Trophoblast cell (in vitro differentiated cells and primary cell): Measurements from ENCODE around the gene DISC1.
A peak's percentile ranks its signal among the peaks of the same experiment; 100 is the strongest.

Source experiments
- DNase-seq, 2 donors: peaks; one replicate each; pipeline ENCODE4 v3.0.0-alpha.2; 2016
- H2AFZ ChIP-seq: 2 replicates; pipeline ENCODE4 v1.6.1; 2013; ENCODE audit warnings: low read length, moderate library complexity, mild to moderate bottlenecking; ENCODE audit not compliant: insufficient read depth, poor library complexity
- H2AK5ac ChIP-seq: 2 replicates; pipeline ENCODE4 v1.6.1; 2013; ENCODE audit warnings: mild to moderate bottlenecking, low read length
- H2BK120ac ChIP-seq: 2 replicates; pipeline ENCODE4 v1.6.1; 2013; ENCODE audit warnings: low read length, mild to moderate bottlenecking, moderate library complexity; ENCODE audit not compliant: insufficient read depth, poor library complexity
- H2BK12ac ChIP-seq: 2 replicates; pipeline ENCODE4 v1.6.1; 2013; ENCODE audit warnings: mild to moderate bottlenecking, low read length, moderate library complexity
- H2BK5ac ChIP-seq: 2 replicates; pipeline ENCODE4 v1.6.1; 2013; ENCODE audit warnings: low read length, low read depth, moderate library complexity, mild to moderate bottlenecking; ENCODE audit not compliant: poor library complexity
- H3K14ac ChIP-seq: 2 replicates; pipeline ENCODE4 v1.6.1; 2013; ENCODE audit warnings: mild to moderate bottlenecking, low read length
- H3K18ac ChIP-seq: 2 replicates; pipeline ENCODE4 v1.6.1; 2013; ENCODE audit warnings: mild to moderate bottlenecking, low read length
- H3K23ac ChIP-seq: 2 replicates; pipeline ENCODE4 v1.6.1; 2013; ENCODE audit warnings: low read length
- H3K27ac ChIP-seq: 2 replicates; pipeline ENCODE4 v1.5.1; 2013; ENCODE audit warnings: low read depth, mild to moderate bottlenecking, inconsistent platforms, low read length, moderate library complexity
- H3K27me3 ChIP-seq: 2 replicates; pipeline ENCODE4 v1.6.1; 2013; ENCODE audit warnings: inconsistent platforms, mild to moderate bottlenecking, low read length, moderate library complexity; ENCODE audit not compliant: insufficient read depth
- H3K36me3 ChIP-seq, 2 experiments: 1 replicate in 1 of 2; 2 replicates in 1 of 2; pipeline ENCODE4 v1.6.1; 2013; ENCODE audit warnings: low read length in 2 of 2, mild to moderate bottlenecking in 2 of 2, moderate library complexity in 1 of 2; ENCODE audit not compliant: insufficient read depth in 2 of 2, control insufficient read depth in 1 of 2
- H3K4ac ChIP-seq: 2 replicates; pipeline ENCODE4 v1.6.1; 2013; ENCODE audit warnings: low read depth, mild to moderate bottlenecking, low read length, moderate library complexity
- H3K4me1 ChIP-seq, 2 experiments: 1 replicate in 1 of 2; 2 replicates in 1 of 2; pipeline ENCODE4 v1.6.1; 2013; ENCODE audit warnings: low read length in 2 of 2, mild to moderate bottlenecking in 2 of 2, moderate library complexity in 1 of 2; ENCODE audit not compliant: insufficient read depth in 2 of 2, control insufficient read depth in 1 of 2
- H3K4me2 ChIP-seq: 2 replicates; pipeline ENCODE4 v1.6.1; 2013; ENCODE audit warnings: inconsistent platforms, mild to moderate bottlenecking, low read length, moderate library complexity
- H3K4me3 ChIP-seq: 2 replicates; pipeline ENCODE4 v1.5.1; 2013; ENCODE audit warnings: mild to moderate bottlenecking, low read depth, low read length, inconsistent platforms
- H3K79me1 ChIP-seq: one replicate; pipeline ENCODE4 v1.6.1; 2013; ENCODE audit warnings: low read length
- H3K79me2 ChIP-seq: 2 replicates; pipeline ENCODE4 v1.6.1; 2013; ENCODE audit warnings: low read length, mild to moderate bottlenecking; ENCODE audit not compliant: control insufficient read depth, insufficient read depth, poor library complexity
- H3K9ac ChIP-seq: 2 replicates; pipeline ENCODE4 v1.6.1; 2013; ENCODE audit warnings: mild to moderate bottlenecking, low read length
- H3K9me3 ChIP-seq: 2 replicates; pipeline ENCODE4 v1.6.1; 2013; ENCODE audit warnings: low read depth, mild to moderate bottlenecking, control low read depth, inconsistent platforms, low read length; ENCODE audit not compliant: insufficient read depth
- H4K12ac ChIP-seq: 2 replicates; pipeline ENCODE4 v1.6.1; 2013; ENCODE audit warnings: low read depth, mild to moderate bottlenecking, low read length, moderate library complexity
- H4K8ac ChIP-seq: 2 replicates; pipeline ENCODE4 v1.6.1; 2013; ENCODE audit warnings: low read depth, mild to moderate bottlenecking, low read length, moderate library complexity
- H4K91ac ChIP-seq: one replicate; pipeline ENCODE4 v1.6.1; 2013; ENCODE audit warnings: low read depth, mild to moderate bottlenecking, low read length, moderate library complexity
- WGBS: extraction: QIAGEN DNeasy Blood & Tissue Kit; methylation state at CpG from one replicate; pipeline ENCODE4 v1.1.7; 2013; ENCODE audit warnings: missing lambda C conversion rate; ENCODE audit not compliant: insufficient read length, insufficient coverage; ENCODE audit errors: extremely low coverage; 5-methylcytosine and 5-hydroxymethylcytosine counted together

DISC1 gene

DNA sequence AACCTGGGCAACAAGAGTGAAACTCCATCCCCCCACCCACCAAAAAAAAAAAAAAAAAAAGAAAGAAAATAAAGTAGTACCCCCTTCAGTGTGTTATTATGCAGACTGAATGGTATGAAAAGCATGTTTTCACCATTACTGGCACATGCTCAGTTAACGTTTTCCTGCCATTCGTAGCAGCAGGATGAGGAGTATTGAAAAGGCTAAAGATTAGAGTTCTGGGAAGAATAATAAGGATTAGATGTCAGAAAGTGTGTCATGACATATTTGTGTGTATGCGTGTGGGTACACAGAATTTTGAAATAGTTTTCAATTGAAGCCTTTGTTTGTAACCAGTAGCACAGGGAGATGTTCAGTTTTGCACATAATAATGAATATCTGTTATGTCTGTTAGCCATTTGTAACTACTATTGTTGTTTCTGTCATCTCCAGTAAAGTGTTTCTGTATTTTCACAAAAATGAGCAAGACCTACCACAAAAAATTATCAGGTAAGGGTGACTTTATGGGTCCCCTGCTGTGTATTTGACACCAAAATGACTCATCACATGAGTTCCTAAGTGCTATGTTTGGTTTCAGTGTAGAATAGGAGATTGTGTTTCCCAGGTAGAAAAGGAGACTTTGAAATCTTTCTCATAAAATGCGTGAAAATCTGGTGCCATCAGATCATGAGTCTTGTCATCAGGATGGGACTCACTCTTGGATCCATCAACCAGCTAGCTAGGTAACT lies 358.9 kb downstream of the DISC1 start:
- DNase-seq, result no peak
- H3K4me2 ChIP-seq, result no peak overlapping the region
- H3K79me2 ChIP-seq, result no peaks in the 10 kb centered on the region
- no peak overlapping the region for H4K8ac ChIP-seq
- H3K4me3 ChIP-seq, result no peak overlapping the region
- no peaks in the 10 kb centered on the region for H3K9me3 ChIP-seq
- no peaks in the 10 kb centered on the region for H3K79me1 ChIP-seq
- no peak overlapping the region for H2BK120ac ChIP-seq
- H3K14ac ChIP-seq, result no peak overlapping the region
- H4K91ac ChIP-seq, result no peak overlapping the region
- no peak overlapping the region for H3K18ac ChIP-seq
- H3K27ac ChIP-seq, result no peak overlapping the region
- H3K23ac ChIP-seq, result no peak overlapping the region
- no peak overlapping the region for H2BK5ac ChIP-seq
- no peak overlapping the region for H2AK5ac ChIP-seq
- no peak overlapping the region for H3K4ac ChIP-seq
- WGBS, result no CpG with 5 or more reads among the region's 4 CpGs
- H3K9ac ChIP-seq, result no peak overlapping the region
- H3K36me3 ChIP-seq, result peaks cover 0 to 2% of the 10 kb centered on the region in 2 experiments
- H2AFZ ChIP-seq, result no peak overlapping the region
- no peak overlapping the region for H4K12ac ChIP-seq
- no peaks in the 10 kb centered on the region for H3K4me1 ChIP-seq
- H2BK12ac ChIP-seq, result no peak overlapping the region
- no peaks in the 10 kb centered on the region for H3K27me3 ChIP-seq

- Histone ChIP-seq H3K4me3 (no peak overlapping the region), H2BK12ac (no peak overlapping the region), H3K27ac (no peak overlapping the region), H3K79me1 (no peaks in the 10 kb centered on the region), H4K12ac (no peak overlapping the region), H2AK5ac (no peak overlapping the region), H3K27me3 (no peaks in the 10 kb centered on the region), H4K8ac (no peak overlapping the region), H3K14ac (no peak overlapping the region), H3K9ac (no peak overlapping the region), H2BK5ac (no peak overlapping the region), H3K36me3 (peaks cover 0 to 2% of the 10 kb centered on the region in 2 experiments), H3K4me2 (no peak overlapping the region), H4K91ac (no peak overlapping the region), H3K4ac (no peak overlapping the region), H3K4me1 (no peaks in the 10 kb centered on the region), H3K23ac (no peak overlapping the region), H3K18ac (no peak overlapping the region), H3K79me2 (no peaks in the 10 kb centered on the region), H2BK120ac (no peak overlapping the region), H3K9me3 (no peaks in the 10 kb centered on the region), H2AFZ (no peak overlapping the region)
- no CpG with 5 or more reads among the region's 8 CpGs for WGBS
- peak; percentile 20 to 37 for DNase-seq
These were observed 360.2 kb downstream of the DISC1 start for GRCh38 chr1:231986631-231987336.

- no peaks in the 10 kb centered on the region for H3K4me1 ChIP-seq
- no peak overlapping the region for H4K8ac ChIP-seq
- no CpG with 5 or more reads among the region's 5 CpGs for WGBS
- no peak overlapping the region for H4K12ac ChIP-seq
- no peak overlapping the region for H3K14ac ChIP-seq
- H2AFZ ChIP-seq, result no peak overlapping the region
- H3K79me1 ChIP-seq, result no peaks in the 10 kb centered on the region
- H2BK12ac ChIP-seq, result no peak overlapping the region
- H3K9ac ChIP-seq, result no peak overlapping the region
- H3K79me2 ChIP-seq, result no peaks in the 10 kb centered on the region
- no peak overlapping the region for H3K27ac ChIP-seq
- H4K91ac ChIP-seq, result no peak overlapping the region
- no peak for DNase-seq
- no peak overlapping the region for H3K4me2 ChIP-seq
- H3K4ac ChIP-seq, result no peak overlapping the region
- H3K4me3 ChIP-seq, result no peak overlapping the region
- H3K23ac ChIP-seq, result no peak overlapping the region
- H2AK5ac ChIP-seq, result no peak overlapping the region
- H2BK120ac ChIP-seq, result no peak overlapping the region
- H3K36me3 ChIP-seq, result peaks cover 0 to 2% of the 10 kb centered on the region in 2 experiments
- H2BK5ac ChIP-seq, result no peak overlapping the region
- H3K18ac ChIP-seq, result no peak overlapping the region
- no peaks in the 10 kb centered on the region for H3K9me3 ChIP-seq
- no peaks in the 10 kb centered on the region for H3K27me3 ChIP-seq
These were observed 363.8 kb downstream of the DISC1 start for GRCh38 chr1:231990388-231990787.

DNA sequence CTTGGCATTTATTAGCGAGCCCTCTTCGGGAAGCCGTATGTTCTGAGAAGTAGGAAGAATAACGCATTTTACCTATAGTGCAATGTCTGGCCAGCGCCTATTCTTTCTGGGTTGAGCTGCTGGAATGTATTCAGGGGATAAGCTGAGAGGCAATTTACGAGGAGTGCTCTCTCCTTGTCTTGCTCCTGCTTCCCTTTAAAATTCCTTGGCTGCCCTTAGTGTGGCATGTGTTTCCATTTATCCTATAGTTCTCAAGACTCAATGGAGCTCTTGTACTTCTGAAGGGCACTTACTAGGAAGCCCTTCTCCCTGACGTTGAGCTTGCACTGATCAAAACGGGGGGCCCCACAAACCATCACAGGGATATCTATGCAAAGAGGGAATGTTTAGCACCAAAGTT lies 364.6 kb downstream of the DISC1 start:
- WGBS, result no CpG with 5 or more reads among the region's 8 CpGs
- no peak for DNase-seq

More for the DNA sequence above, 364.6 kb downstream of the DISC1 start:
- no peaks in the 10 kb centered on the region for H3K4me1 ChIP-seq
- H3K4me3 ChIP-seq, result no peak overlapping the region
- H2BK5ac ChIP-seq, result no peak overlapping the region
- H2AK5ac ChIP-seq, result no peak overlapping the region
- no peak overlapping the region for H2BK120ac ChIP-seq
- no peaks in the 10 kb centered on the region for H3K9me3 ChIP-seq
- peaks cover 0 to 2% of the 10 kb centered on the region in 2 experiments for H3K36me3 ChIP-seq
- no peaks in the 10 kb centered on the region for H3K79me2 ChIP-seq
- H3K18ac ChIP-seq, result no peak overlapping the region
- H3K4ac ChIP-seq, result no peak overlapping the region
- no peak overlapping the region for H3K4me2 ChIP-seq
- H3K9ac ChIP-seq, result no peak overlapping the region
- no peak overlapping the region for H4K8ac ChIP-seq
- no peak overlapping the region for H2AFZ ChIP-seq
- H3K79me1 ChIP-seq, result no peaks in the 10 kb centered on the region
- no peak overlapping the region for H3K14ac ChIP-seq
- H4K91ac ChIP-seq, result no peak overlapping the region
- H2BK12ac ChIP-seq, result no peak overlapping the region
- H3K23ac ChIP-seq, result no peak overlapping the region
- no peak overlapping the region for H3K27ac ChIP-seq
- no peaks in the 10 kb centered on the region for H3K27me3 ChIP-seq
- no peak overlapping the region for H4K12ac ChIP-seq
